ENCODE measurements around the gene ATXN10.

- TF ChIP-seq EZH2 (IDR thresholded peaks at IDR 0.05; ENCODE audit: low read depth), result no peak
- TF ChIP-seq CTCF (conservative IDR thresholded peaks at IDR 0.05), result no peak
Measured at GRCh38 chr22:45883811-45884170, 212.2 kb downstream of the ATXN10 start.

Measured in PC-9 (cell line).